RWPE1 (cell line): Measurements from ENCODE around the gene FN3KRP.

Experiments
- CTCF ChIA-PET: fragments of 350-600 bp; sonication (Branson Sonifier 250); formaldehyde crosslinking; extraction: SDS; loops from one replicate; lab custom pipeline; 2021; lab: Yijun Ruan, JAX
- POLR2A ChIA-PET: fragments of 400-600 bp; formaldehyde crosslinking; extraction: SDS; loops from one replicate; lab custom pipeline; 2020; ENCODE audit warnings: antibody characterized with exemption; ENCODE audit not compliant: low non-redundant PET; lab: Yijun Ruan, JAX
- DNase-seq: peaks from one replicate; pipeline ENCODE4 v3.0.0; 2012; ENCODE audit warnings: low spot score
- H3K27ac ChIP-seq: fragments of 450-650 bp; 2 replicates; pipeline ENCODE4 v1.5.1; 2017
- TF ChIP-seq, protein P1 (sequence below): fragments of 450-650 bp; conservative IDR thresholded peaks from 2 replicates; pipeline ENCODE4 v1.5.1; 2017; ENCODE audit warnings: low read depth, mild to moderate bottlenecking

Gene FN3KRP

DNA sequence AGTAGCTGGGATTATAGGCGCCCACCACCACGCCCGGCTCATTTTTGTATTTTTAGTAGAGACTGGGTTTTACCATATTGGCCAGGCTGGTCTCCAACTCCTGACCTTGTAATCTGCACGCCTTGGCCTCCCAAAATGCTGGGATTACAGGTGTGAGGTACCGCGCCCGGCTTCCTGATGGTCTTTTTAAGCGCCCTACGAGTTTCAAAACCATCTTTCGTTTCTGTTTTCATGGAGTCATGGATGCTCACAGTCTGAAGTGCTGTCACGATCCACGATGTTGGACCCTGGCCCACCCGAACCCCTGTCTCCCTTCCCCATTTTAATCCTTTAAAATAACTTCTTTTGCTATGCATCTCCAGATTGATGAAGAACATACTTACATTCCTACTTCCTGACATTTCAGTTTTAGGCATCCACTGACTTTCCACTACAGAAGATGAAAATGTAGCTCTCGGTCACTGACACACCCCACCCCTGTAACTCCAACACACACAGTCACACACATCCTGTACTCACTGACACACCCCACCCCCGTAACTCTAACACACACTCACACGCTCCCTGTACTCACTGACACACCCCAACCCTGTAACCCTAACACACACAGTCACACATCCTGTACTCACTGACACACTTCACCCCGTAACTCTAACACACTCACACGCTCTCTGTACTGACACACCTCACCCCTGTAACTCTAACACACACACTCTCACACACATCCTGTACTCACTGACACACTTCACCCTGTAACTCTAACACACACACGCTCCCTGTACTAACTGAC, 45.6 kb upstream of the FN3KRP start:
- ChIA-PET POLR2A (no interaction called here), CTCF (no interaction called here)
- DNase-seq, result no peak
- H3K27ac ChIP-seq, result no peak overlapping the region
- TF ChIP-seq, protein P1, sequence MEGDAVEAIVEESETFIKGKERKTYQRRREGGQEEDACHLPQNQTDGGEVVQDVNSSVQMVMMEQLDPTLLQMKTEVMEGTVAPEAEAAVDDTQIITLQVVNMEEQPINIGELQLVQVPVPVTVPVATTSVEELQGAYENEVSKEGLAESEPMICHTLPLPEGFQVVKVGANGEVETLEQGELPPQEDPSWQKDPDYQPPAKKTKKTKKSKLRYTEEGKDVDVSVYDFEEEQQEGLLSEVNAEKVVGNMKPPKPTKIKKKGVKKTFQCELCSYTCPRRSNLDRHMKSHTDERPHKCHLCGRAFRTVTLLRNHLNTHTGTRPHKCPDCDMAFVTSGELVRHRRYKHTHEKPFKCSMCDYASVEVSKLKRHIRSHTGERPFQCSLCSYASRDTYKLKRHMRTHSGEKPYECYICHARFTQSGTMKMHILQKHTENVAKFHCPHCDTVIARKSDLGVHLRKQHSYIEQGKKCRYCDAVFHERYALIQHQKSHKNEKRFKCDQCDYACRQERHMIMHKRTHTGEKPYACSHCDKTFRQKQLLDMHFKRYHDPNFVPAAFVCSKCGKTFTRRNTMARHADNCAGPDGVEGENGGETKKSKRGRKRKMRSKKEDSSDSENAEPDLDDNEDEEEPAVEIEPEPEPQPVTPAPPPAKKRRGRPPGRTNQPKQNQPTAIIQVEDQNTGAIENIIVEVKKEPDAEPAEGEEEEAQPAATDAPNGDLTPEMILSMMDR, result no peak

DNA sequence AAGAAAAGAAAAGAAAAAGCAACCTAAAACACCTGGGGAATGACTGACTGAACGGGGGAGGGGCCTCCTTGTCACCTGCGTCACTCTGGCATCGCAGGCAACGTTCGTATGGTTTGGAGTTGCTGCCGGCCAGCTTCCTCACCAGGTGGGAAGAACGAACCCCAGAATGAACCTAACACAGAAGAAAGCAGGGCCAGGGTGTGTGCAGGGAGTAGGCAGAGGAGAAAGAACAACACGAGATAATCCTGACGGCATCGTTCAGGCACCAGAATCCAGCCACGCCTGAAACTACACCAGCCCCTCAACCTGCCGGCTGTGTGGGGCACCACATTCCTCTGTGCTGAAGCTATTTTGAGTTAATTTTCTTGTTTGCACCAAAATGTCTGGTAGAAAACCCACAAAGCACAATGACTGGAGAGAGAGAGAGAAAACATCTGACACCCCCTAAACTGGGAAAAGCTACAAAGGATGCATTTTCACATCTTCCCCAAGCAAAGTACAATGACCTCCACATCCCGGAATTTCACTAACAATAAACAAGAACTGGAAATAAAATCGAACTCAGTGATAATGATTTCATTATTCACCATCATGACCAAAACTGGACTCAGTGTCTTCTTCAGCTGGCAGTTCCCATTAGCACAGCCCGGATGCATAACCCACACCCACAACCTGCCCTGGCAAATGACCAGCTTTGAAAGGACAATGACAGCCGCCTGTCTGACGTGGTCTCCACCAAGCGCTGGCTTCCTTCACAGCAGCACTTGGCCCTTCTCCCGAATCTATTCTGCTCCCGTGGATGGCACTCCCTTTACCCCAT, 41.6 kb upstream of the FN3KRP start:
- no peak overlapping the region for H3K27ac ChIP-seq
- ChIA-PET CTCF (no interaction called here), POLR2A (no interaction called here)
- DNase-seq, result no peak
- TF ChIP-seq, protein P1, result no peak

DNA sequence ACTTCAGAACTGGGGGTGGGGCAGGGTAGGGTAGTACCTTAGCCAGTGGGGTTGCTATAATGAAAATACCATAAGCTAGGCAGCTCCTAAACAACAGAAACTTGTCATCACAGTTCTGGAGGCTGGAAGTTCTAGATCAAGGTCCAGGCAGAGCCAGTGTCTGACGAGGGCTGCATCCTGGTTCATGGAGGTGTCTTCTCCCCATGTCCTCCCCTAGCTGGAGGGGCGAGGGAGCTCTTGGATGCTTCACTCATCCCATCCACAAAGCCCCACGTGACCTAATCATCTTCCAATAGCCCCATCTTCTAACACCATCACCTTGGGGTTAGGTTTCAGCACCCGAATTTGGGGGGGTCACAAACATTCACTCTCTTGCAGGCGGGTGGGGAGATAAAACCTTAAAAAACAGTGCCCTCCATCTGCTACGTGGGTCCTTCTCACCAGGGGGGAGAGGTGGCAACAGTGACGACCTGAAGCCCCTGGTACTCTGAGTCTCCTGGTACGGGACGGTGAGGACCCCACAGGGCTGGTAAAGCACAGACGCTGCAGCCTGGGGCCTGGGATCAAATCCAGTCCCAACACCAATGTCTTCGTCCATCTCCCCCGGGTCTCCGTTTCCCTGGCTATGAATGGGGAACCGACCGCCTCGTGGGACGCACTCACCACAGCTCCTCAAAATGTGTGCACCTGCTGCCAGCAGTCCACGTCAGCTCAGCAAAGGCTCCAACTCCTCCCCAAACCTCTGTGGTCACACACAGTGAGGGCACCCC, 40.8 kb upstream of the FN3KRP start:
- TF ChIP-seq, protein P1, result no peak
- no peak for DNase-seq
- ChIA-PET POLR2A (no interaction called here), CTCF (no interaction called here)
- no peak overlapping the region for H3K27ac ChIP-seq

DNA sequence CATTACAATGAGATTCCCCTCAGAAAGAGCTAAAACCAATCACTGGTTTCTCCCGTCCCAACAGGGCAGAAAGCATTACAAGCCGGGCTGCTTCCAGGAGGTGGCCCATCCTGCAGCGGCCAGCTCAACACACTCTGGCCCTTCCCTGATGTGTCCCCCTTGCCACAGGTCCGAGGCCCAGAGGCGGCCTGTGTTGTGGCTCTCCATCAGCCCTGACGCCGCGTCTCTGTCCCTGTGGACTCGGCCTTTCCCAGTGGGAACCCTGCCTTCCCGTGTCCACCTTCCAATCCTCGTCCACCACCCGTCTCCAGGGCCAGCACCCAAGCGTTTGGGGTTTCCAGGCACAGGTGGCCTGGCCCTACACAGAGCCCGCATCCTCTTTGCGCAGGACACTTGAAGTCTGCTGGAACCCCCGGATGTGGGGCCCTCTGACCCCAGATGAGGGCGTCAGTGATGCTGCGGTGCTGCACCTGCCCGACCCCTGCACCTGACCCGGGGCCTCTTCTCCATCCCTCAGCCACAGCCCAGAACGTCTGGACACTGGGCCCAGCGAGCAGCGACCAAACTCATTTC, 39.1 kb upstream of the FN3KRP start:
- TF ChIP-seq, protein P1, result no peak
- POLR2A ChIA-PET, result no interaction called here
- CTCF ChIA-PET, result interaction anchor here (0.9 kb wide), 1 partner anchor 9 kb away, joined by 6 read pairs; no protein-coding TSS in a partner anchor
- H3K27ac ChIP-seq, result no peak overlapping the region
- DNase-seq, result no peak

GRCh38 chr17:82678265-82678891, 38.1 kb upstream of the FN3KRP start:
- DNase-seq, result no peak
- CTCF ChIA-PET, result interaction anchor here (0.9 kb wide), 1 partner anchor 10 kb away, joined by 6 read pairs; no protein-coding TSS in a partner anchor
- POLR2A ChIA-PET, result no interaction called here
- TF ChIP-seq, protein P1, result no peak
- no peak overlapping the region for H3K27ac ChIP-seq
